ENCODE data around the gene PGAP2. TPM values are rescaled to one million over a fixed set of nuclear protein-coding genes. Genes with fewer than 3 reads are reported as not detected.
A peak's percentile ranks its signal among the peaks of the same experiment; 100 is the strongest.
"Not testable (repeated sequence)": the region's sequence is repeated elsewhere in the genome, so short reads cannot be mapped to it uniquely, and the experiment has no call there.

The PGAP2 gene
- total and polyA plus RNA-seq, 2 donors (not counting 3 experiments of a cell fraction or from before 2014, with no cell fraction given): 18.3 to 34.1 TPM

- H4K20me1 ChIP-seq (replicated peaks; ENCODE audit: control insufficient read depth, extremely low read depth, insufficient read depth, low read length); POLR2A ChIA-PET; H2AFZ ChIP-seq (ENCODE audit: low read depth, low read length); H3K9me3 ChIP-seq (replicated peaks; ENCODE audit: control insufficient read depth, insufficient read depth, low read length); DNase-seq (ENCODE audit: low read depth, low spot score); FAIRE-seq; H3K36me3 ChIP-seq (ENCODE audit: control insufficient read depth in 2 of 2, extremely low read depth in 1 of 2, insufficient read depth in 2 of 2, low read length in 2 of 2); H3K27me3 ChIP-seq (ENCODE audit: control insufficient read depth in 2 of 2, insufficient read depth in 2 of 2, low read length in 2 of 2); H3K4me3 ChIP-seq (replicated peaks in 1 of 3; ENCODE audit: insufficient read depth in 1 of 3, low read depth in 1 of 3, low read length in 3 of 3); H3K9ac ChIP-seq (replicated peaks; ENCODE audit: extremely low read depth, insufficient read depth, low read length); dilution Hi-C loops (cut with MboI; ENCODE audit: extremely low pct_ligation_motif_present, low sequenced_read_pairs); H3K9me1 ChIP-seq (replicated peaks; ENCODE audit: control insufficient read depth, extremely low read depth, insufficient read depth, low read length); intact Hi-C loops (cut with micrococcal nuclease); H3K27ac ChIP-seq (ENCODE audit: insufficient read depth, low read depth, low read length); BruUV-seq (replicated peaks): not testable (repeated sequence)
- CTCF ChIA-PET: interaction anchor here (1.6 kb wide), 1 partner anchor 55 kb away, joined by 3 read pairs; no protein-coding TSS in a partner anchor
- peaks cover 15% of the 10 kb centered on the region for H3K4me1 ChIP-seq (ENCODE audit: control insufficient read depth, extremely low read depth, insufficient read depth, low read length)
- peaks cover 78% of the 10 kb centered on the region for H3K79me2 ChIP-seq (ENCODE audit: control insufficient read depth, insufficient read depth, low read length)
- peak overlapping the region; percentile 8 for H3K4me2 ChIP-seq (ENCODE audit: insufficient read depth, low read length)
Observed at GRCh38 chr11:3794387-3794786, 14.0 kb upstream of the PGAP2 start.

GRCh38 chr11:3795131-3796001 is 13.0 kb upstream of the PGAP2 start:
- H3K4me1 ChIP-seq (ENCODE audit: control insufficient read depth, extremely low read depth, insufficient read depth, low read length): peaks cover 15% of the 10 kb centered on the region
- H3K27me3 ChIP-seq (ENCODE audit: control insufficient read depth in 2 of 2, insufficient read depth in 2 of 2, low read length in 2 of 2): no peaks in the 10 kb centered on the region
- ChIA-PET POLR2A (no interaction called here), CTCF (interaction anchor here (2.0 kb wide), 1 partner anchor 12 kb away, joined by 13 read pairs; the partner anchor contains the start of gene PGAP2)
- H3K9me1 ChIP-seq (replicated peaks; ENCODE audit: control insufficient read depth, extremely low read depth, insufficient read depth, low read length): no peaks in the 10 kb centered on the region
- DNase-seq (ENCODE audit: low read depth, low spot score) (no peak), FAIRE-seq (no peak)
- intact Hi-C loops (cut with micrococcal nuclease) (no loop called here), dilution Hi-C loops (cut with MboI; ENCODE audit: extremely low pct_ligation_motif_present, low sequenced_read_pairs) (no loop called here)
- peaks cover 4% of the 10 kb centered on the region for H4K20me1 ChIP-seq (replicated peaks; ENCODE audit: control insufficient read depth, extremely low read depth, insufficient read depth, low read length)
- peak overlapping the region; percentile 84 for H3K9ac ChIP-seq (replicated peaks; ENCODE audit: extremely low read depth, insufficient read depth, low read length)
- no peak overlapping the region for H2AFZ ChIP-seq (ENCODE audit: low read depth, low read length)
- no peaks in the 10 kb centered on the region for H3K9me3 ChIP-seq (replicated peaks; ENCODE audit: control insufficient read depth, insufficient read depth, low read length)
- BruUV-seq (replicated peaks): no TSS peak
- no peaks in the 10 kb centered on the region for H3K36me3 ChIP-seq (ENCODE audit: control insufficient read depth in 2 of 2, extremely low read depth in 1 of 2, insufficient read depth in 2 of 2, low read length in 2 of 2)
- H3K79me2 ChIP-seq (ENCODE audit: control insufficient read depth, insufficient read depth, low read length): peaks cover 68% of the 10 kb centered on the region
- peak overlapping the region; percentile 99 for H3K4me2 ChIP-seq (ENCODE audit: insufficient read depth, low read length)
- H3K27ac ChIP-seq (ENCODE audit: insufficient read depth, low read depth, low read length): peak overlapping the region; percentile 3
- H3K4me3 ChIP-seq (replicated peaks in 1 of 3; ENCODE audit: insufficient read depth in 1 of 3, low read depth in 1 of 3, low read length in 3 of 3): peak overlapping the region in 2 of 3 experiments; percentile 90 to 99
- TF ChIP-seq GATA2 (IDR thresholded peaks at IDR 0.05; ENCODE audit: insufficient read depth, insufficient read length, low read depth, low read length): no peak
- no peak for TF ChIP-seq POLR2A (IDR thresholded peaks at IDR 0.05; ENCODE audit: low read depth, low read length)
- TF ChIP-seq FOS (IDR thresholded peaks at IDR 0.05; ENCODE audit: borderline replicate concordance, insufficient read depth, low read length): no peak
- TF ChIP-seq CTCF (IDR thresholded peaks at IDR 0.05; ENCODE audit: extremely low read depth in 1 of 2, insufficient read depth in 1 of 2, low read depth in 1 of 2, low read length in 2 of 2): no peak
- TF ChIP-seq MAX (IDR thresholded peaks at IDR 0.05; ENCODE audit: insufficient read depth, insufficient read length): no peak
- TF ChIP-seq MYC (IDR thresholded peaks at IDR 0.05; ENCODE audit: low read depth, low read length): no peak
- TF ChIP-seq EZH2 (IDR thresholded peaks at IDR 0.05; ENCODE audit: borderline replicate concordance, low read depth, low read length, severe bottlenecking): no peak
- no peak for TF ChIP-seq JUN (IDR thresholded peaks at IDR 0.05; ENCODE audit: borderline replicate concordance, insufficient read depth, insufficient read length, low read depth)
- TF ChIP-seq POLR2AphosphoS5 (IDR thresholded peaks at IDR 0.05; ENCODE audit: insufficient read depth, low read depth, low read length): no peak

Data from endothelial cell of umbilical vein (primary cell).